Kidney epithelial cell (primary cell): ENCODE measurements around the gene TPM3. TPM values are rescaled to one million over a fixed set of nuclear protein-coding genes. Genes with fewer than 3 reads are reported as not detected.

Experiments
- DNase-seq: peaks from one replicate; pipeline ENCODE4 v3.0.0-alpha.2; 2010; ENCODE audit warnings: low read depth
- H3K27me3 ChIP-seq: 2 replicates; pipeline ENCODE4 v1.6.0; 2011; ENCODE audit warnings: low read length; ENCODE audit not compliant: control insufficient read depth, insufficient read depth
- H3K36me3 ChIP-seq: 2 replicates; pipeline ENCODE4 v1.5.1; 2011; ENCODE audit warnings: low read length; ENCODE audit not compliant: control insufficient read depth, insufficient read depth
- H3K4me3 ChIP-seq: 2 replicates; pipeline ENCODE4 v1.5.1; 2011; ENCODE audit warnings: low read depth, mild to moderate bottlenecking, control low read depth, low read length
- total RNA-seq: library from RNA; depleted of rRNA; stranded (reverse); fragments of >200 nt; gene quantifications from 2 replicates; pipeline ENCODE4 v1.2.3, GENCODE V29; 2015
- TF ChIP-seq, protein P1 (sequence below): IDR thresholded peaks from 2 replicates; pipeline ENCODE4 v1.5.1; 2011; ENCODE audit warnings: mild to moderate bottlenecking, moderate library complexity, low read length, control low read depth, inconsistent platforms; ENCODE audit not compliant: insufficient read depth, poor library complexity, severe bottlenecking

The TPM3 gene
- total RNA-seq, 1 donor from 2014 or later: 529 TPM

DNA sequence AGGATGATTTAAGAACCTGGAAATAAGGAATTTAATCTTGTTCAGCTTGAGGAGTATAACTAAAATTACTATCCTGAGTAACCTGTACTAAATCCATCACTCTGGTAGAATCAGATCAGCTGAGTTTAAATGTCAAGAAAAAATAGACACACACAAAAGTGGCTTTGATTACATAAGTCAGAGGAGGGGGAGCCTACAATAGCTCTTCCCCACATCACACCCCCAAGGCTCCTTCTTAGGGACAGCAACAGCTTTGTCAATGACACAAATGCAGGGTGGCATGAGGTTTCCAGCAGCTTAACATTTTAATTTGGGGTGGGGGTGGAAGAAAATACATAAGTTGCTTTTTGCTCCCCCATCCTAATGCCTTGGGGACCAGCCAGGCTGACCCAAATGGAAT lies 24.4 kb downstream of the TPM3 start:
- TF ChIP-seq, protein P1, sequence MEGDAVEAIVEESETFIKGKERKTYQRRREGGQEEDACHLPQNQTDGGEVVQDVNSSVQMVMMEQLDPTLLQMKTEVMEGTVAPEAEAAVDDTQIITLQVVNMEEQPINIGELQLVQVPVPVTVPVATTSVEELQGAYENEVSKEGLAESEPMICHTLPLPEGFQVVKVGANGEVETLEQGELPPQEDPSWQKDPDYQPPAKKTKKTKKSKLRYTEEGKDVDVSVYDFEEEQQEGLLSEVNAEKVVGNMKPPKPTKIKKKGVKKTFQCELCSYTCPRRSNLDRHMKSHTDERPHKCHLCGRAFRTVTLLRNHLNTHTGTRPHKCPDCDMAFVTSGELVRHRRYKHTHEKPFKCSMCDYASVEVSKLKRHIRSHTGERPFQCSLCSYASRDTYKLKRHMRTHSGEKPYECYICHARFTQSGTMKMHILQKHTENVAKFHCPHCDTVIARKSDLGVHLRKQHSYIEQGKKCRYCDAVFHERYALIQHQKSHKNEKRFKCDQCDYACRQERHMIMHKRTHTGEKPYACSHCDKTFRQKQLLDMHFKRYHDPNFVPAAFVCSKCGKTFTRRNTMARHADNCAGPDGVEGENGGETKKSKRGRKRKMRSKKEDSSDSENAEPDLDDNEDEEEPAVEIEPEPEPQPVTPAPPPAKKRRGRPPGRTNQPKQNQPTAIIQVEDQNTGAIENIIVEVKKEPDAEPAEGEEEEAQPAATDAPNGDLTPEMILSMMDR: no peak
- DNase-seq: no peak
- Histone ChIP-seq H3K4me3 (no peak overlapping the region), H3K27me3 (no peaks in the 10 kb centered on the region), H3K36me3 (peaks cover 2% of the 10 kb centered on the region)

DNA sequence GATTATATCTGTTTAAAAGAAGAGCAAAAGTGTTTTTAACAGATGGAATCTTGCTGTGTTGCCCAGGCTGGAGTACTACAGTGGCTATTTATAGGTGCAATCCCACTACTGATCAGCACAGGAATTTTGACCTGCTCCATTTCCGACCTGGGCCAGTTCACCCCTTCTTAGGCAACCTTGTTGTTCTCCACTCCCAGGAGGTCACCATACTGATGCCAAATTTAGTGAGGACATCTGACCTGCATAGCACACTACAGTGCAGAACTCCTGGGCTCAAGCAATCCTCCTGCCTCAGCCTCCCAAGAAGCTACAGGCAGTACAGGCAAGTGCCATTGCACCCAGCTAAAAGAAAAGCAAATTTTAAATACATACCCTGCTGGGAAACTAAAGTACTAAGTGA lies 25.7 kb downstream of the TPM3 start:
- Histone ChIP-seq H3K27me3 (no peaks in the 10 kb centered on the region), H3K36me3 (peaks cover 2% of the 10 kb centered on the region), H3K4me3 (no peak overlapping the region)
- DNase-seq: no peak
- TF ChIP-seq, protein P1: no peak

DNA sequence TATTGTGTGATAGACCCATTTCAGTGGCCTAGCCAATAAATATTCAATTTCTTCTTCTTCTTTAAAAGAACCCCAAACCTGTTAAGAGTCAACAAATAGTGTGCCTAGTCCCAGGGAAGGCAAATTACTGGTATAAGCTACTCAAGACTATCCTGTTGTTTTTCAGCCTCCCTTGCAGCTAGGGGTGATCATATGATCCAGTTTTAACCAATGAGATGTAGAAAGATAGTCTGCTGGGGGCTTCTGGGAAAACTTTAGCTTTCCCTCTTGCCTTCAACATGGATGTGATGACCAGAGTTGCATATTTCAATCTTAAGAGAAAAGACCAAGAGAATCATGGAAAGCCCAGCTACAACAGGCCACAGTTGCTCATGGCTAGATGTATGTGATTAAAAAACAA lies 32.3 kb downstream of the TPM3 start:
- DNase-seq: no peak
- no peaks in the 10 kb centered on the region for H3K27me3 ChIP-seq
- H3K4me3 ChIP-seq: no peak overlapping the region
- TF ChIP-seq, protein P1: no peak
- peaks cover 3% of the 10 kb centered on the region for H3K36me3 ChIP-seq

DNA sequence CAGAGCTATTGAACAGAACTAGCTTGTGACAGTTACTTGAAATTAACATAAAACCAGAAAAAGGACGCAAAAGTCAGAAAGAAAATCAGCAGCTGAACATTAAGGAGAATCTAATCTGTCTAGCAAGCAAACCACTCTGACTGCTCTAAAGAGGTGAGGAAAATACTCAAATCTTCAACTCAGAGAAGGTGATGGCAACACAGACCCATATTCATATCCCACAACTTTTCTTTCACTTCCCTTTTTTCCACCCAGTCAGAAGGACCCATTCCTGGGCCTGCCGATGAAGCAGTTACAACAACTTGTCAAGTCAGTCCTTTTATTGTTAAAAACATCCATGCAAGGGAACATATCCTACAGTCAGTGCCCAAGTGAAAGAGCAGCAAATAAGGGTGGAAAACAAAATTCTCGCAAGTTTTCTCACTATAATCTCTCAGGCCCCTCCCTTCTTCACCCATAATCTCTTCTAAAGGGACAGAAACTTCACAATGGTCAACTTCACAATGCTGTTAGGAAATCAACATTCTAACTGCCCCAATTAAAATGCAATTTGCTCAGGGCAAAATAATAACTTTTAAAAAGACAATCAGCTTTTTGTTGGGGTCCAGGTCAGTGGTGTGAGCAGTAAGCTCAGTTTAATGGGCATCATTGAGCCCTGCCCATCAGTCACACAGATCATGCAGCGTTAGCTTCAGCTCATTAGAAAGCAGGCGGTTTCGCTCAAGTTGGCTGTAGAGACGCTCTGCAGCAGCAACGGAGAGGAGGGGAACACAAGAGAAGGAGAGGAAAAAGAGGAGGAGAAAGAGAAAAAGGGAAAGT lies 33.4 kb downstream of the TPM3 start:
- H3K27me3 ChIP-seq: no peaks in the 10 kb centered on the region
- no peak overlapping the region for H3K4me3 ChIP-seq
- H3K36me3 ChIP-seq: peaks cover 3% of the 10 kb centered on the region
- TF ChIP-seq, protein P1: no peak
- DNase-seq: no peak

DNA sequence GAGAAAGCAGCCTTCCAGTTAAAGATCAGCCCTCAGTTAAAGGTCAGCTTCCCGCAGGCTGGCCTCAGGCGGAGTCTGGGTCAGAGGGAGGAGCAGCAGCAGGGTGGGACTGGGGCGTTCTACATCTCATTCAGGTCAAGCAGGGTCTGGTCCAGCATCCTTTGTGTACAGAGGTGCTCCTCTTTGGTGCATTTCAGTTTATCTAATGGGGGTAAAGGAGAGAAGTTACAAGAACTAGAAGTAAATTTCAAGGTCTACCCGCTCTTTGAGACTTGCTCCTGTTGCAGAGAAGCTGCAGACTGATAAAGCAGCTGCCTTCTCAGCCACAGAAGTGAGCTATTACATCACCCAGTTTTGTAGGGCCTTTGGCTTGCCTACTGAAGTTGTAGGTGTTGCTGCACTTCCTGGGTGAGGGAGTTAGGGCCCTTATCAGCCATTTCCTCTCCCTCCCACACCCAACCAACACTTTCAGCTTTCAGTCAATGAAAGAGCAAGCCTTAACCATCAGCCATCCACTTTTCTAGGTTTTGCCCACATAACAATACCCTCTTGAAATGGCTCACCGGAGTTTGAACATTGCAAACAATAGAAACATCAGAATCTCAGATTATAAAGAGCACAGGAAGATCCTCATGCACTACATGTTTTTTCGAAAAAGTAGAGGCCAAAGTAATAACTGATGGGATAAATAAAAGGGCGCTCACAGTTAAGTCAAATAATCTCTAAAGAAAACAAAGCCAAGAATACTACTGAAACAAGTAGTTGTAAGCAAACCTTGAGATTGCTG lies 34.2 kb downstream of the TPM3 start:
- Histone ChIP-seq H3K36me3 (peaks cover 3% of the 10 kb centered on the region), H3K27me3 (no peaks in the 10 kb centered on the region), H3K4me3 (no peak overlapping the region)
- DNase-seq: no peak
- TF ChIP-seq, protein P1: no peak

DNA sequence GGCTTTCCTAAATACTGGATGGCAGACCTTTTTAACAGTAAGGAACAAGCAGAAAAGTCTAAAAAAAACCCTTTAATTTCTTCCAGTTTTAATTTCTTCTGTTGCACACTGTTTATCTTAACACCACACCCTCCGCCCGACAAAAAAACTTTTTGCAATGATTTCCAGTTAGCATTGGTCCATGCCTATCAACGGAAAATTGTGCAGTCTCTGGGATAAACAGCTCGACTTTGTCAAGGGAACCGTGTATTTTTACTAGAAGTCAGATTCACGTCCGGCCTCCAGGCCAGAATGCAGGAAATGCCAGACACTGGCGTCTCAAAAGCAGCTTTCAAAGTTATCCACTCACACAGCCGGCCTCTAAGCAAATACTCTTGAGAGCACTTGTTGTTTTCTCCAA lies 36.6 kb downstream of the TPM3 start:
- TF ChIP-seq, protein P1: no peak
- no peak for DNase-seq

More for the DNA sequence above, 36.6 kb downstream of the TPM3 start:
- no peak overlapping the region for H3K4me3 ChIP-seq
- H3K27me3 ChIP-seq: no peaks in the 10 kb centered on the region
- H3K36me3 ChIP-seq: peaks cover 1% of the 10 kb centered on the region
